Fibroblast of lung (primary cell): ENCODE data around the gene VAV2. TPM values are rescaled to one million over a fixed set of nuclear protein-coding genes. Genes with fewer than 3 reads are reported as not detected.
A peak's percentile ranks its signal among the peaks of the same experiment; 100 is the strongest.

ENCODE experiments used
- DNase-seq, 2 donors: peaks; one replicate each; pipeline versions ENCODE4 v3.0.0 to v3.0.0-alpha.2; 2010; ENCODE audit warnings: low read depth in 2 of 2
- H2AFZ ChIP-seq: 2 replicates; pipeline ENCODE4 v1.5.1; 2012; ENCODE audit warnings: low read length, control low read depth, inconsistent platforms
- H3K27ac ChIP-seq: 2 replicates; pipeline ENCODE4 v1.5.1; 2011; ENCODE audit warnings: low read length, control low read depth; ENCODE audit not compliant: insufficient read depth
- H3K27me3 ChIP-seq: 2 replicates; pipeline ENCODE4 v1.5.1; 2011; ENCODE audit warnings: mild to moderate bottlenecking, low read length; ENCODE audit not compliant: control insufficient read depth, insufficient read depth
- H3K36me3 ChIP-seq: 2 replicates; pipeline ENCODE4 v1.5.1; 2011; ENCODE audit warnings: low read length; ENCODE audit not compliant: control insufficient read depth, insufficient read depth
- H3K4me1 ChIP-seq: 2 replicates; pipeline ENCODE4 v1.5.1; 2011; ENCODE audit warnings: low read length; ENCODE audit not compliant: control insufficient read depth, insufficient read depth; ENCODE audit errors: extremely low read depth
- H3K4me2 ChIP-seq: 2 replicates; pipeline ENCODE4 v1.5.1; 2011; ENCODE audit warnings: low read length, control low read depth; ENCODE audit not compliant: insufficient read depth; ENCODE audit errors: extremely low read depth
- H3K4me3 ChIP-seq, 4 experiments: fragments of 200-600 bp in 1 of 4; sonication (generic) in 1 of 4; replicated peaks in 1 of 4; 2 replicates each; pipeline ENCODE4 v1.5.1; 2011 to 2016; ENCODE audit warnings: low read length in 4 of 4, low read depth in 3 of 4, mild to moderate bottlenecking in 3 of 4, control low read depth in 2 of 4, inconsistent platforms in 1 of 4, mixed read lengths in 1 of 4; ENCODE audit not compliant: insufficient read depth in 1 of 4; ENCODE audit errors: control extremely low read depth in 1 of 4
- H3K79me2 ChIP-seq: 2 replicates; pipeline ENCODE4 v1.5.1; 2012; ENCODE audit warnings: mild to moderate bottlenecking, low read length, inconsistent platforms; ENCODE audit not compliant: control insufficient read depth, insufficient read depth
- H3K9ac ChIP-seq: 2 replicates; pipeline ENCODE4 v1.5.1; 2011; ENCODE audit warnings: mild to moderate bottlenecking, low read length, control low read depth; ENCODE audit not compliant: insufficient read depth
- H3K9me3 ChIP-seq: 2 replicates; pipeline ENCODE4 v1.5.1; 2012; ENCODE audit warnings: low read depth, low read length; ENCODE audit not compliant: control insufficient read depth, insufficient read depth
- H4K20me1 ChIP-seq: 2 replicates; pipeline ENCODE4 v1.5.1; 2011; ENCODE audit warnings: low read length; ENCODE audit not compliant: control insufficient read depth, insufficient read depth; ENCODE audit errors: extremely low read depth
- EZH2 ChIP-seq: IDR thresholded peaks from 2 replicates; pipeline ENCODE4 v1.5.1; 2012; ENCODE audit warnings: low read length, control low read depth, mild to moderate bottlenecking; ENCODE audit errors: missing control alignments
- polyA plus RNA-seq, 2 donors: library from polyadenylated mRNA; depleted of rRNA in 1 of 2; stranded (reverse) in 1 of 2; unstranded in 1 of 2; fragments of >200 nt; gene quantifications; 2 replicates each; pipeline ENCODE4 v1.2.1, GENCODE V29; 2011 to 2012; ENCODE audit warnings: missing spikeins in 1 of 2
- total RNA-seq: library from RNA; depleted of rRNA; stranded (reverse); fragments of >200 nt; gene quantifications from 2 replicates; pipeline ENCODE4 v1.2.1, GENCODE V29; 2014
- TF ChIP-seq, protein P1 (sequence below), 2 donors: IDR thresholded peaks in 1 of 2; conservative IDR thresholded peaks in 1 of 2; 1 replicate in 1 of 2; 2 replicates in 1 of 2; pipeline ENCODE4 v1.5.1; 2011 to 2012; ENCODE audit warnings: low read length in 2 of 2, control low read depth in 1 of 2, inconsistent platforms in 1 of 2, low read depth in 1 of 2, mild to moderate bottlenecking in 1 of 2

VAV2 gene
- total and polyA plus RNA-seq, 2 donors (not counting 1 experiment from before 2014, with no cell fraction given), result 13.7 to 17.7 TPM

DNA sequence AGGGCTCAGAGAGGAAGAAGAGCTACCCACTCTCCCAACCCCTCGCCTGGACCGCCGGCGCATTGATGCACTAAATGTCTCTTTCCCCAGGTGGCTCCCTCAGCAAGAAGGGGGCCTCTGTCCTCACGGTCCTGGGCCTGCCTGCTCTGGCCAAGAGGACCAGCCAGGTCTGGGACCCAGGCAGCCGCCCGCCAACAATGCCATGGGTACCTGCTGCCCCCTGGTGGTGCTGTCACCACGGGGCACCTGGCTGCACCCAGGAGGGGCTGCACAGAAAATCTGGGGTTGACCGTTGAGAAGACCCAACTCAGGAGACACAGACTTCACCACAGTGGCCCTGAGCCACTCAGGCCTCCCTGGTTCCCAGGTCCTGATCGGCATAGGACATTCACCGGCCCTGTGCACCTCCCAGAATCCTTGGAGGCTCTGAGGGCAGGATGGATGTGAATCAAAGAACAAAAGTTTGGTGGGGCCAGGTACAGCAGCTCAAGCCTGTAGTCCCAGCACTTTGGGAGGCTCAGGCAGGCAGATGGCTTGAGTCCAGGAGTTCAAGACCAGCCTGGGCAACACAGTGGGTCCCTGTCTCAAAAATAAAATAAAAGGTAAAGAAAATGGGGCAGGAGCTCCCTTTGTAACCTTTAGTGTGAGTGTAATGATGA is 2.4 kb upstream of the VAV2 start:
- peaks cover 27% of the 10 kb centered on the region for H3K79me2 ChIP-seq
- peak; percentile 45 to 61 for DNase-seq
- no peak overlapping the region for H3K4me3 ChIP-seq
- no peak overlapping the region for H3K4me2 ChIP-seq
- H3K27me3 ChIP-seq, result peaks cover 4% of the 10 kb centered on the region
- H3K27ac ChIP-seq, result no peak overlapping the region
- no peaks in the 10 kb centered on the region for H3K36me3 ChIP-seq
- H4K20me1 ChIP-seq, result no peaks in the 10 kb centered on the region
- no peak overlapping the region for H3K9ac ChIP-seq
- TF ChIP-seq, protein P1, sequence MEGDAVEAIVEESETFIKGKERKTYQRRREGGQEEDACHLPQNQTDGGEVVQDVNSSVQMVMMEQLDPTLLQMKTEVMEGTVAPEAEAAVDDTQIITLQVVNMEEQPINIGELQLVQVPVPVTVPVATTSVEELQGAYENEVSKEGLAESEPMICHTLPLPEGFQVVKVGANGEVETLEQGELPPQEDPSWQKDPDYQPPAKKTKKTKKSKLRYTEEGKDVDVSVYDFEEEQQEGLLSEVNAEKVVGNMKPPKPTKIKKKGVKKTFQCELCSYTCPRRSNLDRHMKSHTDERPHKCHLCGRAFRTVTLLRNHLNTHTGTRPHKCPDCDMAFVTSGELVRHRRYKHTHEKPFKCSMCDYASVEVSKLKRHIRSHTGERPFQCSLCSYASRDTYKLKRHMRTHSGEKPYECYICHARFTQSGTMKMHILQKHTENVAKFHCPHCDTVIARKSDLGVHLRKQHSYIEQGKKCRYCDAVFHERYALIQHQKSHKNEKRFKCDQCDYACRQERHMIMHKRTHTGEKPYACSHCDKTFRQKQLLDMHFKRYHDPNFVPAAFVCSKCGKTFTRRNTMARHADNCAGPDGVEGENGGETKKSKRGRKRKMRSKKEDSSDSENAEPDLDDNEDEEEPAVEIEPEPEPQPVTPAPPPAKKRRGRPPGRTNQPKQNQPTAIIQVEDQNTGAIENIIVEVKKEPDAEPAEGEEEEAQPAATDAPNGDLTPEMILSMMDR (conservative IDR thresholded peaks at IDR 0.05 in 1 of 2, IDR thresholded peaks at IDR 0.05 in 1 of 2; ENCODE audit: low read depth in 1 of 2, low read length in 2 of 2), result peak; percentile 94 to 95
- no peak for TF ChIP-seq EZH2
- H3K9me3 ChIP-seq, result no peaks in the 10 kb centered on the region
- no peak overlapping the region for H2AFZ ChIP-seq
- peaks cover 16% of the 10 kb centered on the region for H3K4me1 ChIP-seq

DNA sequence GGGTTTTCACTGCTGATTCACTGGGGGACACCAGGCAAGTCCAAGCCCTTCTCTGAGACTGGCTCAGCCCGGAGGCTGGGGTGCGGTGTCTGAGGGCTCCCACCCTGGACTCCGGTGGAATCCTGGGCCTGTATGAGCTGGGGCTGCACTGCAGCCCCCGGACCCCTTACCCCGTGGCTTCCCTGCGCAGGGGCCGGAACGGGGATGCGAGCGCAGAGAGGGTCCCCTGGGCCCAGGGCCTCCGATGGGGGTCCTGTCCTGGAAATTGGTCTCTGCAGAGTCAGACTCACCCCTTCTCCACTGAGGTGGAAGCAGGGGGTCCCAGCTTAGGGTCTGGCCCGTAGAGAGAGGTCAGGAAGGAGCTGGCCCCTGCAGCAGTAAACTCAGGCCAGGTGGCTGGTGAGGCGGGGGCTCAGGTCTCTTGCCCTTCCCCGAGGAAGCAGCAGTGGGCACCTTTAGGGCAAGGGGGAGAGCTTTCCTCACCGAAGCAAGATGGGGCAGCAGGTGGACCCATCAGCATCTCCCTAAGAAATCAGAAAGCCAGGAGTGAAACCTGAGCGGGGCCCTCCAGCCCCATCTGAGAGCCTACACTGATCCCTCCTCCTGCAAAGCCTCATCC is 1.6 kb upstream of the VAV2 start:
- TF ChIP-seq, protein P1 (conservative IDR thresholded peaks at IDR 0.05 in 1 of 2, IDR thresholded peaks at IDR 0.05 in 1 of 2; ENCODE audit: low read depth in 1 of 2, low read length in 2 of 2), result no peak
- no peak for TF ChIP-seq EZH2
- H2AFZ ChIP-seq, result no peak overlapping the region
- H3K4me2 ChIP-seq, result peak overlapping the region; percentile 98
- H3K27ac ChIP-seq, result peak overlapping the region; percentile 84
- peaks cover 4% of the 10 kb centered on the region for H3K27me3 ChIP-seq
- no peaks in the 10 kb centered on the region for H4K20me1 ChIP-seq
- DNase-seq, result no peak
- no peaks in the 10 kb centered on the region for H3K36me3 ChIP-seq
- no peaks in the 10 kb centered on the region for H3K9me3 ChIP-seq
- peaks cover 16% of the 10 kb centered on the region for H3K4me1 ChIP-seq
- peak overlapping the region; percentile 85 for H3K9ac ChIP-seq
- peak overlapping the region; percentile 46 to 88 (median 58) for H3K4me3 ChIP-seq
- peaks cover 29% of the 10 kb centered on the region for H3K79me2 ChIP-seq

DNA sequence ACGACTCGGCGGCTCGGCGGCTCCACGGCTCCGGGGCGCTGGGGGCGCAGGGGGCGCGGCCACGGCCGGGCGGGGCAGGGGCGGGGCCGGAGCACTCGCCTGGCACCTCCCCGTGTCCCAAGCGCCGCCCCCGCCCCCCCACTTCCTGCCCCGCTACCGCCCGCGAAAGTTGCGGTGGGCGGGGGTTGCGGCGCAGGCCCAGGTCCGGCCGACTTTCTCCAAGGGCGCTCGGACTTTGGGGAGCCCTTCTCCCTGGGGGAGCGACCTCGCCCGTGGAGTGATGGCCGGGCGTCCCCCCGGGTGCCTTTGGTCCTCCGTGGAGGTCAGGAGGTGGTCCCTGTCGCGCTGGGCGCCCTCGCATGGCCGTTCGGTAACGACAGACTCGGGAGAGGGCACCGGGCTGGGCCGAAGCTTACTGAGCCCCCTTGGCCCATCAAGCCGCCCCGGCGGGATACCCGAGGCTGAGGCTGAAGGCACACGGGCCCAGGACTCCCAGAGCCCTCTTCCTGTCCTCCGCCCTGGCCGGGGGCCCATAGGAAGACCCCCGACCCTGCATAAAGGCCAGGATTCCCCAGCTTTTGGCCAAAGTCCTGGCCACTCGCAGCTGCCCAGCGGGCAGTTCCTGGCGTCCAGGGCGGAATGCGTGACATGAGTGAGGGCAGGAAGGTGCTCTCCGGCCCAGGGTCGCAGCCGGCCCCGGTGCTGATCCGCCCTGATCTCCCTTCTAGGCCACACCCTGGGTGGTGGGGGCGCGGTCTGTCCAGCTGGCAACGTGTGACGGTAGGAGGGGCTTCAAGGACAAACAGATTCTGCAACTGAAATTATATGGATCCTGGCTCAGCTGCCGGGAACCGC is 883 bp upstream of the VAV2 start:
- peaks cover 35% of the 10 kb centered on the region for H3K79me2 ChIP-seq
- TF ChIP-seq, protein P1 (conservative IDR thresholded peaks at IDR 0.05 in 1 of 2, IDR thresholded peaks at IDR 0.05 in 1 of 2; ENCODE audit: low read depth in 1 of 2, low read length in 2 of 2), result peak; percentile 37 to 40
- no peak for TF ChIP-seq EZH2
- no peaks in the 10 kb centered on the region for H3K36me3 ChIP-seq
- peaks cover 4% of the 10 kb centered on the region for H3K27me3 ChIP-seq
- peak overlapping the region; percentile 98 for H3K4me2 ChIP-seq
- peak overlapping the region; percentile 58 for H2AFZ ChIP-seq
- no peaks in the 10 kb centered on the region for H3K9me3 ChIP-seq
- peaks cover 16% of the 10 kb centered on the region for H3K4me1 ChIP-seq
- H3K9ac ChIP-seq, result peak overlapping the region; percentile 85
- H3K4me3 ChIP-seq, result peak overlapping the region; percentile 46 to 88 (median 59)
- H4K20me1 ChIP-seq, result no peaks in the 10 kb centered on the region
- DNase-seq, result peak; percentile 89
- peak overlapping the region; percentile 84 for H3K27ac ChIP-seq
